ENCODE results near the gene PDK3. TPM values are rescaled to one million over a fixed set of nuclear protein-coding genes. Genes with fewer than 3 reads are reported as not detected.

Gene PDK3
- total and polyA plus RNA-seq, 12 donors = 2.1 to 21.4 (median 8.7) TPM

- intact Hi-C loops (cut with DNase I) = no loop called here
- TF ChIP-seq POLR2A (IDR thresholded peaks at IDR 0.05) = no peak
- TF ChIP-seq CTCF (IDR thresholded peaks at IDR 0.05) = no peak
- H3K4me1 ChIP-seq (replicated peaks in 1 of 2) = no peaks in the 10 kb centered on the region
- H3K27ac ChIP-seq = no peak overlapping the region
- H3K27me3 ChIP-seq = peaks cover 9% of the 10 kb centered on the region
- 75 to 87% (median 85%) methylated on average over 4 of the region's 4 CpGs for WGBS, 4 donors
- no peaks in the 10 kb centered on the region for H3K9me3 ChIP-seq (replicated peaks in 1 of 3)
- no peaks in the 10 kb centered on the region for H3K36me3 ChIP-seq (replicated peaks in 1 of 2)
- no peak overlapping the region for H3K4me3 ChIP-seq
- DNase-seq = no peak
Observed at GRCh38 chrX:24567169-24567568, 102.1 kb downstream of the PDK3 start.

- Histone ChIP-seq H3K27me3 (no peaks in the 10 kb centered on the region), H3K9me3 (replicated peaks in 1 of 3) (no peaks in the 10 kb centered on the region), H3K36me3 (replicated peaks in 1 of 2) (no peaks in the 10 kb centered on the region), H3K27ac (no peak overlapping the region), H3K4me1 (replicated peaks in 1 of 2) (no peaks in the 10 kb centered on the region), H3K4me3 (no peak overlapping the region)
- DNase-seq = no peak
- TF ChIP-seq POLR2A (IDR thresholded peaks at IDR 0.05) (no peak), CTCF (IDR thresholded peaks at IDR 0.05) (no peak)
- WGBS, 4 donors = 61 to 79% (median 75%) methylated on average over 4 of the region's 4 CpGs
- intact Hi-C loops (cut with DNase I) = no loop called here
Observed at GRCh38 chrX:24574743-24575142, 109.7 kb downstream of the PDK3 start.

- Histone ChIP-seq H3K27me3 (peaks cover under 1% of the 10 kb centered on the region), H3K27ac (no peak overlapping the region), H3K9me3 (replicated peaks in 1 of 3) (no peaks in the 10 kb centered on the region), H3K4me3 (no peak overlapping the region), H3K36me3 (replicated peaks in 1 of 2) (no peaks in the 10 kb centered on the region), H3K4me1 (replicated peaks in 1 of 2) (no peaks in the 10 kb centered on the region)
- no peak for TF ChIP-seq POLR2A (IDR thresholded peaks at IDR 0.05)
- no peak for TF ChIP-seq CTCF (IDR thresholded peaks at IDR 0.05)
- intact Hi-C loops (cut with DNase I) = no loop called here
- WGBS, 4 donors = 76 to 100% (median 80%) methylated on average over 1 of the region's 1 CpG
- no peak for DNase-seq
Observed at GRCh38 chrX:24575496-24575895, 110.4 kb downstream of the PDK3 start.

- intact Hi-C loops (cut with DNase I) = no loop called here
- DNase-seq = no peak
- TF ChIP-seq POLR2A (IDR thresholded peaks at IDR 0.05) (no peak), CTCF (IDR thresholded peaks at IDR 0.05) (no peak)
- Histone ChIP-seq H3K27me3 (peaks cover 2% of the 10 kb centered on the region), H3K4me1 (replicated peaks in 1 of 2) (no peaks in the 10 kb centered on the region), H3K36me3 (replicated peaks in 1 of 2) (no peaks in the 10 kb centered on the region), H3K9me3 (replicated peaks in 1 of 3) (no peaks in the 10 kb centered on the region), H3K4me3 (no peak overlapping the region), H3K27ac (no peak overlapping the region)
- WGBS, 4 donors = 66 to 77% (median 73%) methylated on average over 6 to 9 of the region's 9 CpGs
Observed at GRCh38 chrX:24577091-24577490, 112.0 kb downstream of the PDK3 start.

Small RNA genes within 50 kb of the gene (small RNA-seq; reads per million reads assigned to genes)
- gene SNRPEP9 = 0 reads per million in 2 donors

Other genes with a start within 250 kb of the PDK3 start
- gene SUPT20HL2, start 151.2 kb upstream of the PDK3 start, total RNA-seq = not detected
- gene SUPT20HL2, start 151.2 kb upstream of the PDK3 start, polyA plus RNA-seq = not detected
- gene SUPT20HL1, start 104.6 kb upstream of the PDK3 start, total RNA-seq = under 1 TPM in 1 of 9 donors, not detected in 8; 0.17 TPM
- gene SUPT20HL1, start 104.6 kb upstream of the PDK3 start, polyA plus RNA-seq = not detected
- gene PCYT1B, start 182.1 kb downstream of the PDK3 start, total RNA-seq = 10 to 100 TPM in 1 of 9 donors, 1 to 10 TPM in 6, under 1 TPM in 2; 0.42 to 12.1 (median 1.5) TPM
- 10 to 100 TPM in 1 of 3 donors, under 1 TPM in 2; 0.40 to 10.4 (median 0.80) TPM for gene PCYT1B, start 182.1 kb downstream of the PDK3 start, polyA plus RNA-seq
- gene POLA1, start 228.6 kb downstream of the PDK3 start, total RNA-seq = 10 to 100 TPM in 1 of 9 donors, 1 to 10 TPM in 8; 3.4 to 11.0 (median 6.3) TPM
- gene POLA1, start 228.6 kb downstream of the PDK3 start, polyA plus RNA-seq = 1 to 10 TPM; 2.2 to 5.1 (median 2.9) TPM